ENCODE measurements around the gene ASPG.
"Not testable (repeated sequence)": the region's sequence is repeated elsewhere in the genome, so short reads cannot be mapped to it uniquely, and the experiment has no call there.

GRCh38 chr14:104153394-104153755, 67.9 kb downstream of the ASPG start:
- not testable (repeated sequence) for TF ChIP-seq CTCF (IDR thresholded peaks at IDR 0.05; ENCODE audit: low read depth, low read length, poor library complexity, severe bottlenecking); EZH2phosphoT487 (IDR thresholded peaks at IDR 0.05; ENCODE audit: borderline replicate concordance, low read length)

All from DOHH2 (cell line).